Astrocyte (in vitro differentiated cells and primary cell): ENCODE results near the gene SSBP3. TPM values are rescaled to one million over a fixed set of nuclear protein-coding genes. Genes with fewer than 3 reads are reported as not detected.

Experiments
- DNase-seq: peaks from one replicate; pipeline ENCODE4 v3.0.0-alpha.2; 2010; ENCODE audit warnings: low read depth
- FAIRE-seq: peaks from 2 replicates; lab custom pipeline; 2011; peaks lifted over from hg19 to GRCh38; lab: Jason Lieb, UNC
- H2AFZ ChIP-seq: 2 replicates; pipeline ENCODE4 v1.6.0; 2012; ENCODE audit warnings: low read depth, low read length, inconsistent platforms
- H3K27ac ChIP-seq: 2 replicates; pipeline ENCODE4 v1.5.1; 2011; ENCODE audit warnings: low read depth, low read length, inconsistent platforms
- H3K27me3 ChIP-seq: 2 replicates; pipeline ENCODE4 v1.6.0; 2011; ENCODE audit warnings: low read length, inconsistent platforms; ENCODE audit not compliant: insufficient read depth
- H3K36me3 ChIP-seq: 2 replicates; pipeline ENCODE4 v1.5.1; 2011; ENCODE audit warnings: low read length, inconsistent platforms; ENCODE audit not compliant: insufficient read depth
- H3K4me1 ChIP-seq: 2 replicates; pipeline ENCODE4 v1.5.1; 2011; ENCODE audit warnings: low read length, inconsistent platforms; ENCODE audit not compliant: insufficient read depth
- H3K4me2 ChIP-seq: 2 replicates; pipeline ENCODE4 v1.6.0; 2012; ENCODE audit warnings: low read length, inconsistent platforms
- H3K4me3 ChIP-seq: 2 replicates; pipeline ENCODE4 v1.5.1; 2011; ENCODE audit warnings: low read depth, mild to moderate bottlenecking, low read length, inconsistent platforms; ENCODE audit not compliant: insufficient read depth
- H3K79me2 ChIP-seq: 2 replicates; pipeline ENCODE4 v1.6.0; 2012; ENCODE audit warnings: mild to moderate bottlenecking, low read length, inconsistent platforms; ENCODE audit not compliant: insufficient read depth
- H3K9ac ChIP-seq: 2 replicates; pipeline ENCODE4 v1.6.0; 2012; ENCODE audit warnings: mild to moderate bottlenecking, low read length, inconsistent platforms
- H3K9me3 ChIP-seq: 2 replicates; pipeline ENCODE4 v1.5.1; 2012; ENCODE audit warnings: low read depth, mild to moderate bottlenecking, low read length, inconsistent platforms; ENCODE audit not compliant: insufficient read depth
- H4K20me1 ChIP-seq: 2 replicates; pipeline ENCODE4 v1.6.0; 2012; ENCODE audit warnings: low read length, inconsistent platforms; ENCODE audit not compliant: insufficient read depth
- H3K27ac Mint-ChIP-seq: one replicate; pipeline ENCODE4 v1.8.0; 2021; ENCODE audit warnings: mild to moderate bottlenecking, mixed read lengths; ENCODE audit not compliant: unreplicated experiment
- H3K27me3 Mint-ChIP-seq: one replicate; pipeline ENCODE4 v1.8.0; 2021; ENCODE audit warnings: low read depth, mixed read lengths; ENCODE audit not compliant: unreplicated experiment
- H3K36me3 Mint-ChIP-seq: one replicate; pipeline ENCODE4 v1.8.0; 2021; ENCODE audit warnings: low read depth, mixed read lengths; ENCODE audit not compliant: unreplicated experiment
- H3K4me1 Mint-ChIP-seq: one replicate; pipeline ENCODE4 v1.8.0; 2021; ENCODE audit warnings: low read depth, mixed read lengths; ENCODE audit not compliant: unreplicated experiment
- H3K4me3 Mint-ChIP-seq: one replicate; pipeline ENCODE4 v1.8.0; 2021; ENCODE audit warnings: mild to moderate bottlenecking, moderate library complexity, mixed read lengths; ENCODE audit not compliant: unreplicated experiment
- H3K9me3 Mint-ChIP-seq: one replicate; pipeline ENCODE4 v1.8.0; 2021; ENCODE audit warnings: mild to moderate bottlenecking, mixed read lengths; ENCODE audit not compliant: unreplicated experiment
- CTCF ChIP-seq: IDR thresholded peaks from 2 replicates; pipeline ENCODE4 v1.5.1; 2011; ENCODE audit warnings: low read depth, mild to moderate bottlenecking, inconsistent platforms, low read length, moderate library complexity; ENCODE audit not compliant: insufficient read depth
- EZH2 ChIP-seq: IDR thresholded peaks from 2 replicates; pipeline ENCODE4 v1.6.1; 2012; ENCODE audit warnings: mild to moderate bottlenecking, low read length, inconsistent platforms; ENCODE audit not compliant: insufficient read depth
- total RNA-seq: library from RNA; stranded (reverse); gene quantifications from 2 replicates; pipeline ENCODE4 v1.2.1, GENCODE V29; 2021

The SSBP3 gene
- total RNA-seq, 1 donor from 2014 or later: 89.8 TPM

- peaks cover 4% of the 10 kb centered on the region for H3K4me1 ChIP-seq
- Mint-ChIP-seq H3K27ac (no peak overlapping the region), H3K36me3 (peaks cover 4% of the 10 kb centered on the region), H3K4me1 (peaks cover 5% of the 10 kb centered on the region), H3K4me3 (no peak overlapping the region), H3K9me3 (peaks cover 2% of the 10 kb centered on the region), H3K27me3 (peaks cover 42% of the 10 kb centered on the region)
- no peaks in the 10 kb centered on the region for H4K20me1 ChIP-seq
- no peak overlapping the region for H3K4me2 ChIP-seq
- DNase-seq: no peak
- TF ChIP-seq CTCF (no peak), EZH2 (no peak)
- no peak overlapping the region for H3K9ac ChIP-seq
- no peaks in the 10 kb centered on the region for H3K36me3 ChIP-seq
- no peak overlapping the region for H2AFZ ChIP-seq
- H3K27ac ChIP-seq: no peak overlapping the region
- H3K9me3 ChIP-seq: no peaks in the 10 kb centered on the region
- peaks cover 4% of the 10 kb centered on the region for H3K27me3 ChIP-seq
- H3K79me2 ChIP-seq: no peaks in the 10 kb centered on the region
- no peak overlapping the region for H3K4me3 ChIP-seq
- FAIRE-seq: no peak
Measured at GRCh38 chr1:54415533-54415932, 9.3 kb upstream of the SSBP3 start.

- peaks cover 2% of the 10 kb centered on the region for H3K9me3 Mint-ChIP-seq
- no peak overlapping the region for H3K9ac ChIP-seq
- H3K4me1 Mint-ChIP-seq: peaks cover 12% of the 10 kb centered on the region
- H3K27me3 Mint-ChIP-seq: peaks cover 42% of the 10 kb centered on the region
- DNase-seq: no peak
- no peak overlapping the region for H3K4me3 ChIP-seq
- no peaks in the 10 kb centered on the region for H3K9me3 ChIP-seq
- H3K79me2 ChIP-seq: no peaks in the 10 kb centered on the region
- no peak overlapping the region for H3K27ac Mint-ChIP-seq
- no peak for TF ChIP-seq CTCF
- TF ChIP-seq EZH2: no peak
- H3K4me2 ChIP-seq: peak overlapping the region; percentile 54
- FAIRE-seq: no peak
- H3K27me3 ChIP-seq: peaks cover 4% of the 10 kb centered on the region
- H4K20me1 ChIP-seq: no peaks in the 10 kb centered on the region
- peak overlapping the region; percentile 61 for H2AFZ ChIP-seq
- no peak overlapping the region for H3K4me3 Mint-ChIP-seq
- no peaks in the 10 kb centered on the region for H3K36me3 ChIP-seq
- peaks cover 6% of the 10 kb centered on the region for H3K4me1 ChIP-seq
- peaks cover 4% of the 10 kb centered on the region for H3K36me3 Mint-ChIP-seq
- H3K27ac ChIP-seq: no peak overlapping the region
Measured at GRCh38 chr1:54413732-54414131, 7.5 kb upstream of the SSBP3 start.

GRCh38 chr1:54413295-54413694 lies 7.1 kb upstream of the SSBP3 start:
- no peak overlapping the region for H3K27ac Mint-ChIP-seq

More at GRCh38 chr1:54413295-54413694, 7.1 kb upstream of the SSBP3 start:
- Histone ChIP-seq H3K79me2 (no peaks in the 10 kb centered on the region), H3K4me3 (no peak overlapping the region), H4K20me1 (no peaks in the 10 kb centered on the region), H3K36me3 (no peaks in the 10 kb centered on the region), H3K4me2 (peak overlapping the region; percentile 54), H3K4me1 (peaks cover 11% of the 10 kb centered on the region), H3K9ac (no peak overlapping the region), H3K9me3 (no peaks in the 10 kb centered on the region), H2AFZ (peak overlapping the region; percentile 61), H3K27me3 (peaks cover 4% of the 10 kb centered on the region), H3K27ac (no peak overlapping the region)
- DNase-seq (no peak), FAIRE-seq (no peak)
- Mint-ChIP-seq H3K4me1 (peaks cover 16% of the 10 kb centered on the region), H3K36me3 (peaks cover 4% of the 10 kb centered on the region), H3K4me3 (no peak overlapping the region), H3K9me3 (peaks cover 2% of the 10 kb centered on the region), H3K27me3 (peaks cover 42% of the 10 kb centered on the region)
- TF ChIP-seq EZH2 (no peak), CTCF (no peak)
